ENCODE results near the gene PAQR6.

Gene PAQR6

GRCh38 chr1:156286061-156286460, 38.2 kb upstream of the PAQR6 start:
- in situ Hi-C loops (cut with MboI; ENCODE audit: low sequenced_read_pairs, unreplicated experiment): no loop called here
- no peak for DNase-seq (ENCODE audit: low spot score)
- TF ChIP-seq, protein P1, sequence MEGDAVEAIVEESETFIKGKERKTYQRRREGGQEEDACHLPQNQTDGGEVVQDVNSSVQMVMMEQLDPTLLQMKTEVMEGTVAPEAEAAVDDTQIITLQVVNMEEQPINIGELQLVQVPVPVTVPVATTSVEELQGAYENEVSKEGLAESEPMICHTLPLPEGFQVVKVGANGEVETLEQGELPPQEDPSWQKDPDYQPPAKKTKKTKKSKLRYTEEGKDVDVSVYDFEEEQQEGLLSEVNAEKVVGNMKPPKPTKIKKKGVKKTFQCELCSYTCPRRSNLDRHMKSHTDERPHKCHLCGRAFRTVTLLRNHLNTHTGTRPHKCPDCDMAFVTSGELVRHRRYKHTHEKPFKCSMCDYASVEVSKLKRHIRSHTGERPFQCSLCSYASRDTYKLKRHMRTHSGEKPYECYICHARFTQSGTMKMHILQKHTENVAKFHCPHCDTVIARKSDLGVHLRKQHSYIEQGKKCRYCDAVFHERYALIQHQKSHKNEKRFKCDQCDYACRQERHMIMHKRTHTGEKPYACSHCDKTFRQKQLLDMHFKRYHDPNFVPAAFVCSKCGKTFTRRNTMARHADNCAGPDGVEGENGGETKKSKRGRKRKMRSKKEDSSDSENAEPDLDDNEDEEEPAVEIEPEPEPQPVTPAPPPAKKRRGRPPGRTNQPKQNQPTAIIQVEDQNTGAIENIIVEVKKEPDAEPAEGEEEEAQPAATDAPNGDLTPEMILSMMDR (IDR thresholded peaks at IDR 0.05; ENCODE audit: borderline replicate concordance, control extremely low read depth, extremely low read depth, insufficient read depth, missing control alignments): no peak

DNA sequence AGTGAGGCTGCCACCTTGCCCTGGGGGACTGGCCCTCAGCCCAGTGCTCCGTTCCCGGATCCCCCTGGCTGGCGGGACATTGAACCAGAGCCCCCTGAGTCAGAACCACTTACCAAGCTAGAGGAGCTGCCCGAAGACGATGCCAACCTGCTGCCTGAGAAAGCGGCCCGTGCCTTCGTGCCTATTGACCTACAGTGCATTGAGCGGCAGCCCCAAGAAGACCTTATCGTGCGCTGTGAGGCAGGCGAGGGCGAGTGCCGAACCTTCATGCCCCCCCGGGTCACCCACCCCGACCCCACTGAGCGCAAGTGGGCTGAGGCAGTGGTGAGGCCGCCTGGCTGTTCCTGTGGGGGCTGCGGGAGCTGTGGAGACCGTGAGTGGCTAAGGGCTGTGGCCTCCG, 37.6 kb upstream of the PAQR6 start:
- in situ Hi-C loops (cut with MboI; ENCODE audit: low sequenced_read_pairs, unreplicated experiment): no loop called here
- TF ChIP-seq, protein P1 (IDR thresholded peaks at IDR 0.05; ENCODE audit: borderline replicate concordance, control extremely low read depth, extremely low read depth, insufficient read depth, missing control alignments): no peak

GRCh38 chr1:156284757-156285156, 36.9 kb upstream of the PAQR6 start:
- in situ Hi-C loops (cut with MboI; ENCODE audit: low sequenced_read_pairs, unreplicated experiment): no loop called here
- TF ChIP-seq, protein P1 (IDR thresholded peaks at IDR 0.05; ENCODE audit: borderline replicate concordance, control extremely low read depth, extremely low read depth, insufficient read depth, missing control alignments): no peak
- no peak for DNase-seq (ENCODE audit: low spot score)

More for the DNA sequence above, 37.6 kb upstream of the PAQR6 start:
- DNase-seq (ENCODE audit: low spot score): no peak

DNA sequence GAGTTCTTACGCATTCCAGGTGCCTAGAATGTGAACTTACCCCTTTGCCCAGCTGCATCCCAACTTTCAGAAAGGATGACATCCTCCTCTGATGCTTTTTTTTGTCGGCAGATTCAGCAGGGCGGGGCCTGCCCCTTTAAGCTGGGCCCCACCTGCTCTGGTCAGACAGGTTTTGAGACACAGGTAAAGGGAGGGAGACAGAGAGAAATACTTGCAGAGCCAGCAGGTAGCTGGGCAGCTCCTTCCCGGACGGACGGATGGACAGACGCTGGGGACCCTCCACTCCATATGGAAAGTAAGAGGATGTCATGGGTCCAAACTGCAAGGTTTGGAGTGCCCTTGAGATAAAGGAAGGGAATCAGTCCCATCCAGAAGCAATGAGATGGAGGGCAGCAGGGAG, 36.3 kb upstream of the PAQR6 start, which contains the start of gene TMEM79:
Gene TMEM79, plus strand, starts transcription at position 214 of the 400 bp plus-strand sequence. CDS start 902 bp downstream, outside the sequence.
- no peak for DNase-seq (ENCODE audit: low spot score)
- in situ Hi-C loops (cut with MboI; ENCODE audit: low sequenced_read_pairs, unreplicated experiment): no loop called here
- TF ChIP-seq, protein P1 (IDR thresholded peaks at IDR 0.05; ENCODE audit: borderline replicate concordance, control extremely low read depth, extremely low read depth, insufficient read depth, missing control alignments): no peak

- in situ Hi-C loops (cut with MboI; ENCODE audit: low sequenced_read_pairs, unreplicated experiment): no loop called here
- peak; percentile 12 for DNase-seq (ENCODE audit: low spot score)
- TF ChIP-seq, protein P1 (IDR thresholded peaks at IDR 0.05; ENCODE audit: borderline replicate concordance, control extremely low read depth, extremely low read depth, insufficient read depth, missing control alignments): no peak
Observed at GRCh38 chr1:156283521-156283920, 35.7 kb upstream of the PAQR6 start.

DNA sequence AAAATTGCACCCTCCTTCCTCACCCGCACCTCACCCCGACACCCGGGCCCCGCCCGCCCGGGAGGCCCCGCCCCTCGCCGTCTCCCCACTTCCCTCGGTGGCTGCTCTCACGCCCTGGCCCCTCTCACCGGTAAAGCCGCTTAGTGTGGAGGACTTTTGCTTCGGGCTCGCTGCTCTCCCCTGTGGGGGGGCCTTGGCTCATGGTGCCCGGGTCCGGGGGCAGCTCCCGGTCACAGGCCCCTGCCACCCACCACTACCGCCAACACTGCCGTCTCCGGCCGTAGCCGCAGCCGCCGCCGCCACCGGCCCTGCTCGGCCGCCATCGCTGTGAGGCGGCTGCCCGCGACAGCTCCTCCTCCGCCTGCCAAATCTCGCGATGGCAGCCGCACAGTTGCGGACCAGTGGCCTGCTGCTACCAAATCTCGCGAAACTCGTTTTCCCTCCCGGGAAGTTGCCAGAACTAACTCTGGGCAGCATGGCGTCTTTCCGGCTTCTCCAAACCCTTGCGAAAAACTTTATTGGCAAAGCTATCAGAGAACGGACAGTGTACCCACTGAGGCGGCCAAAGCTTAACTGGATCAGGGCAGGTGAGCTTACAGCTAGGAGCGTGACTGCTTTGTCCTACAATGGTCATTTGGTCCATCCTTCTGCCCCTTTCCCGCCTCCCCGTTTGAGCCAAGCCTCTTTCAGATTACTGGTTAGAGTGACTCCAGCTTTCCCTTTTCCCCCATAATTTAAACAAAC, 34.8 kb upstream of the PAQR6 start, which contains the start of gene SMG5:
Gene SMG5, minus strand, starts transcription at position 347 of the 744 bp plus-strand sequence. Its CDS starts 145 bp downstream, at position 202.
- TF ChIP-seq, protein P1 (IDR thresholded peaks at IDR 0.05; ENCODE audit: borderline replicate concordance, control extremely low read depth, extremely low read depth, insufficient read depth, missing control alignments): no peak
- in situ Hi-C loops (cut with MboI; ENCODE audit: low sequenced_read_pairs, unreplicated experiment): no loop called here
- DNase-seq (ENCODE audit: low spot score): peak; percentile 95
